ENCODE results near the gene MEFV.

GRCh38 chr16:3295209-3295608 is 38.8 kb upstream of the MEFV start:
- no peak for TF ChIP-seq CTCF (conservative IDR thresholded peaks at IDR 0.05; ENCODE audit: low read depth, low read length)
- no peak for TF ChIP-seq POLR2A (IDR thresholded peaks at IDR 0.05; ENCODE audit: low read depth, low read length)
- no peak for TF ChIP-seq SMC3 (IDR thresholded peaks at IDR 0.05; ENCODE audit: low read depth, low read length)
- TF ChIP-seq RFX5 (IDR thresholded peaks at IDR 0.05; ENCODE audit: low read depth, low read length) = no peak
- no peak for TF ChIP-seq MAZ (IDR thresholded peaks at IDR 0.05; ENCODE audit: borderline replicate concordance, low read depth, low read length)
- no peak for TF ChIP-seq MXI1 (IDR thresholded peaks at IDR 0.05; ENCODE audit: borderline replicate concordance, low read depth, low read length)
- TF ChIP-seq USF2 (IDR thresholded peaks at IDR 0.05; ENCODE audit: low read depth, low read length) = no peak
- no peak for TF ChIP-seq RAD21 (IDR thresholded peaks at IDR 0.05; ENCODE audit: low read length)
- no peak for TF ChIP-seq RCOR1 (IDR thresholded peaks at IDR 0.05; ENCODE audit: insufficient replicate concordance, low read length)
- no peak for TF ChIP-seq NFE2L2 (IDR thresholded peaks at IDR 0.05; ENCODE audit: low read depth, low read length)
- no peak for TF ChIP-seq BHLHE40 (IDR thresholded peaks at IDR 0.05; ENCODE audit: low read depth, low read length)

Measured in IMR-90 (cell line).